Lower leg skin (tissue), 3 donors: ENCODE measurements around the gene ABCC2.

Source experiments
- POLR2A ChIP-seq, 2 donors: fragments of 450-650 bp; IDR thresholded peaks; one replicate each; pipeline ENCODE4 v1.6.1; 2016 to 2017; ENCODE audit warnings: antibody characterized with exemption in 2 of 2, mild to moderate bottlenecking in 1 of 2, moderate library complexity in 1 of 2
- TF ChIP-seq, protein P1 (sequence below), 3 donors: fragments of 450-650 bp; IDR thresholded peaks; one replicate each; pipeline ENCODE4 v1.5.1; 2016; ENCODE audit warnings: antibody characterized with exemption in 3 of 3, mild to moderate bottlenecking in 3 of 3, moderate library complexity in 2 of 3

DNA sequence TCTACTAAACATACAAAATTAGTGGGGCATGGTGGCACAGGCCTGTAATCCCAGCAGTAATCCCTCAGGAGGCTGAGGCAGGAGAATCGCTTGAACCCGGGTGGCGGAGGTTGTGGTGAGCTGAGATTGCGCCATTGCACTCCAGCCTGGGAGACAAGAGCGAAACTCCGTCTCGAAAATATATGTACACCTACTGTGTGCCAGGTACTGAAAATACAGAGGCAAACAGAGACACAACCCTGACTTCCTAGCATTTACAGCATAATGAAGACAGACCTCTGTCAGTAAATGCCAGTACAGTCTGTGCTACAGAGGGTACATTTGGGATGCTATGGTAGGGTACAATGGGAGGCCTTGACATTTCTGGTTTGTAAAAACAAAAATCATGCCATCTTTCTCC lies 66.6 kb downstream of the ABCC2 start:
- no peak for TF ChIP-seq POLR2A (IDR thresholded peaks at IDR 0.05)
- TF ChIP-seq, protein P1, sequence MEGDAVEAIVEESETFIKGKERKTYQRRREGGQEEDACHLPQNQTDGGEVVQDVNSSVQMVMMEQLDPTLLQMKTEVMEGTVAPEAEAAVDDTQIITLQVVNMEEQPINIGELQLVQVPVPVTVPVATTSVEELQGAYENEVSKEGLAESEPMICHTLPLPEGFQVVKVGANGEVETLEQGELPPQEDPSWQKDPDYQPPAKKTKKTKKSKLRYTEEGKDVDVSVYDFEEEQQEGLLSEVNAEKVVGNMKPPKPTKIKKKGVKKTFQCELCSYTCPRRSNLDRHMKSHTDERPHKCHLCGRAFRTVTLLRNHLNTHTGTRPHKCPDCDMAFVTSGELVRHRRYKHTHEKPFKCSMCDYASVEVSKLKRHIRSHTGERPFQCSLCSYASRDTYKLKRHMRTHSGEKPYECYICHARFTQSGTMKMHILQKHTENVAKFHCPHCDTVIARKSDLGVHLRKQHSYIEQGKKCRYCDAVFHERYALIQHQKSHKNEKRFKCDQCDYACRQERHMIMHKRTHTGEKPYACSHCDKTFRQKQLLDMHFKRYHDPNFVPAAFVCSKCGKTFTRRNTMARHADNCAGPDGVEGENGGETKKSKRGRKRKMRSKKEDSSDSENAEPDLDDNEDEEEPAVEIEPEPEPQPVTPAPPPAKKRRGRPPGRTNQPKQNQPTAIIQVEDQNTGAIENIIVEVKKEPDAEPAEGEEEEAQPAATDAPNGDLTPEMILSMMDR (IDR thresholded peaks at IDR 0.05): no peak
